GM15510 (cell line): ENCODE results near the gene RNF113A.

Experiments used
- POLR2A ChIP-seq: IDR thresholded peaks from 3 replicates; pipeline ENCODE4 v1.6.1; 2011; ENCODE audit warnings: borderline replicate concordance; ENCODE audit not compliant: insufficient read length; ENCODE audit errors: extremely low read depth

The RNF113A gene

DNA sequence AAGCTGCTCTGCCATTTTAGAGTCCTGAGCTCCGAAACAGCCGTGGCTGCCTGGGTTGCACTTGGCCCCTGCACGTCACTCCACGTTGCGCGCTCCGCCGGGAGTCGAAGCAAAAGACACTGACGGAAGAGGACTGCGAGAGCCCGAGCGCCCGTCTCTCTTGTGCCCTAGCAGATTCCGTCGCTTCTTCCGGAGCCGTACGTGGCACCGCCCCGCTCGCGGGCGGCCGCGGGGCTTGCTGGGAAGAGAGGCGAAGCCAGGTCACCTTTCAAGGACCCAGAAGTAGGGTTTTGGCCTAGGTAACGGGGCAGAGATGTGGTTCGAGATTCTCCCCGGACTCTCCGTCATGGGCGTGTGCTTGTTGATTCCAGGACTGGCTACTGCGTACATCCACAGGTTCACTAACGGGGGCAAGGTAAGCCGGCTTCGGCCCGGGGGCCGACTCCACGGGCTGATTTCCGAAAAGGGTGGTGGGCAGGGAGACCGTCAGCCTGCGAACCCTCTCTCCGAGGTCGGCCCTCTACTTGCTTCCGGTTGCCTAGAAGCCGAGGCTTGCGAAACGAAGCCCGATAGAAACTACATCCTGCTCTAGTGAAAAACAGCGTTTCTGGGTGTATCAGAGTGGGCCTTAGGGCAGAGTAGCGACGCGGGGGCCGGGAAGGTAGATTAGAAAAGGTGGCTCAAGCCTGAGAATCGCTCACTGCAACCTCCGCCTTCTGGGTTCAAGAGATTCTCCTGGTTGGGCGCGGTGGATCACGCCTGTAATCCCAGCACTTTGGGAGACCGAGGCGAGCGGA lies at the start of gene RNF113A, which contains the start of gene NDUFA1:
RNF113A (minus strand) TSS at position 135 of the 797 bp plus-strand sequence; CDS start at position 15, 120 bp downstream.
NDUFA1 (plus strand) TSS at position 234 of the 797 bp plus-strand sequence; CDS start at position 314, 80 bp downstream.
- peak; percentile 81 for TF ChIP-seq POLR2A

DNA sequence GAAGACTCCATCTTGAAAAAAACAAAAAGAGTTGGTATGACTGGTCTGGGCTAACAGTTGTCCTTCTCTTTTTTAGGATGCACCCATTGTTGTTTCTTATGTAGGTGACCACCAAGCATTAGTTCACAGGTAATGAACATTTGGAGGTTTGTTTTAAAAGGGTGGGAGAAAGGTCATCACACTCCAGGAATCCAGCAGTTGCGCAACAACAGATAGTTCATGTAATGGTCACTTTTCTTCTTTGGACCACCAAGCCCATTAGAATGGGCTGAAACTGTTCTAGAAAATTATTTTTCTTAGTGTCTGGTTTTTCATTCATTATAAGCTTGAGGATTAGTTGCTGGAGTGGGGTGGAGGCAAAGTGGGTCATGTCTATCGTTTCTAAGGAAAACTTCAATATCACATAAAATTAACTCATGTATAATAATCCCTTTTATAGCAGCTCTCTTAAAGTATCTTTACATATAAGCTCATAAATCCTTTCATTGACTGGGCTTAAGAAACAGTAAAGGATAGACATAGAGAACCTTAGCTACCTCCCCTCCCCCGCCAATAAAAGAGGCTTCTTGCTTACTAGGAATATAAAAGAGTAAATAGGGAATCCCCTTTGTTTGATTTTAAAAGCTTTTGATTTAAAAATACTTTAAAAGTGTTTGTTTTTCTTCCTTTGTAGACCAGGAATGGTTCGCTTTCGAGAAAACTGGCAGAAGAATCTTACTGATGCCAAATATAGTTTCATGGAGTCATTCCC lies 48.5 kb upstream of the RNF113A start:
- no peak for TF ChIP-seq POLR2A

DNA sequence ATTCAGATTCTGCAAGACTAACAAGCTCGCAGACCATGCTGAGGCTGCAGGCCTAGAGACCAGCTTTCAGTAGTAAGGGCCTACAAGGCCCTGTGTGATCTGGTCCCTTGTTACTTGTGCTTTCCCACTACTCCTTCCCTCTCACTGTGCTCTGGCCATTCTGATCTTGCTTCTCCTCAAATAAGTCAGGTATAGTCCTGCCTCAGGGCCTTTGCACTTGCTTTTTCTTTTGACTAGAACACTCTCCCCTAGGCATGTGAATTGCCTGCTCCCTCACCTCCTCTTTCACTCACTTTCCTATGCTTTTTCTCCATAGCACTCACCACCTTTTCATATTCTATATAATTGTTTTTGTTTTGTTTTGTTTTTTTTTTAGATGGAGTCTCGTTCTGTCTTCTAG lies 46.3 kb upstream of the RNF113A start:
- TF ChIP-seq POLR2A, result no peak

DNA sequence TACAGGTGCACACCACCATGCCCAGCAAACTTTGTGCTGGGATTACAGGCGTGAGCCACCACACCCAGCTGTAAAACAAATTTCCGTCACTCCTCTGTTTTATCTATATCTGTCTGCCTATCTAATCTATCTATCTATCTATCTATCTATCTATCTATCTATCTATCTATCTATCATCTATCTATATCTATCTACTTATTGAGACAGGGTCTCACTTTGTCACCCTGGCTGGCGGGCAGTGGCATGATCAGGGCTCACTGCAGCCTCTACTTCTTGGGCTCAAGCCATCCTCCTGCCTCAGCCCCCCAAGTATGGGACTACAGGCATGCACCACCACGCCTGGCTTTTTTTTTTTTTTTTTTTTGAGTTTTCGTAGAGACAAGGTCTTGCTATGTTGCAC lies 44.8 kb upstream of the RNF113A start:
- no peak for TF ChIP-seq POLR2A

DNA sequence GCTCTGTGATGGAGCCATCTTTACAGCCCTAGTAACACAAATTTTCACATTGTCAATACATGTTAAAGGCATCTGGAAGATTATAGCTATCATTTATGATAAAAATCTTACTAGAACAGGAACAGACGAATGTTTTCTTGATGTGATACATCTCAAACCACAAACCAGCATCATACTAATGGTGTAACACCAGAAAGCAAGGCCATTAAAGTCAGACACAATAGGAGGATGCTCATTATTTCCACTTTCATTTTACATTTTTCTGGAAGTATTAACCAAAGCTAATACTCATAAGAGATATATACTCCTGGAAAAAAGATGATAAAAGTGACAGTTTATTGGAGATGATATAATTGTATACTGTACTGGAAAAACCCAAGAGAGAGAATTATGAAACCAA lies 29.4 kb upstream of the RNF113A start:
- TF ChIP-seq POLR2A, result no peak

DNA sequence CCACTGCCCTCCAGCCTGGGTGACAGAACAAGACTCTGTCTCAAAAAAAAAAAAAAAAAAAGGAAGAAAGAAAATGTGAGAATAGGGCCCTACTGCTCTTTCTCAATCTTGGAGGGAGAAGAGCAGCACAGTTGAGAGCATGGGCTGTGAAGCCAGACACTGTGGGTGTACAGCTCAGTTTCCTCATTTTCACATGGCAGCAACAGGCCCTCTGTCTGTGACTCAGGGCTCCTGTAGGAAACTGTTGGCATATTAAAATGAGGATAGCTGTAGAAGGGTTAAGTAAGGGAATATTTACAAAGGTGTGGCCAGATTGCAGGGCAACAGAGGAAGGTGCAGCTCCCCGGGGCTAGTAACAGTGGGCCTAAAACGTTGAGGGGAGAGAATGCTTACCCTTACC lies 27.6 kb upstream of the RNF113A start:
- no peak for TF ChIP-seq POLR2A

DNA sequence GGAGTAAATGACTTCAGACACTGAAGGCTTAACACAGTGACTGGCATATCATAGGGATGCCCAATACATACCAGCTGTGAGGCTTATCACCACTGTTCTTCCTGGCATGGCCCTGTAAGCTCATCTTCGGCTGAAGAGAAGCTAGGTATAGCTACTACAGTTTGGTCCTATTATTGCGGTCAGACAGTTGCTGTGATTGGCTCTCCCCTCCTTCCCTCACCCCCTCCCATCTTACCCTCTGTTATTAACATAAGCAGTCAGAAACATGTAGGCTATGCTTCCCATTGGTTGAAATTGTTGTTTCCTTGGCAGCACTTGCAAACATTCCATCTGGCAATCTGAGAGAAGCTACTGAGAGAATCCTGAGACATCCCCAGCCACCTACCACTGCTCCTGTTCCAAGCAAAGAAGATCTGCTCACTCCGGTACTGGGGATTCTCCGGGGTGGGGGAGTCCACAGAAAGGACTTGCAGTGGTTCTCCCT lies 24.4 kb upstream of the RNF113A start, which contains the start of gene AKAP14:
AKAP14 (plus strand) TSS at position 51 of the 484 bp plus-strand sequence. CDS start 7,331 bp downstream, outside the sequence.
- TF ChIP-seq POLR2A, result no peak

DNA sequence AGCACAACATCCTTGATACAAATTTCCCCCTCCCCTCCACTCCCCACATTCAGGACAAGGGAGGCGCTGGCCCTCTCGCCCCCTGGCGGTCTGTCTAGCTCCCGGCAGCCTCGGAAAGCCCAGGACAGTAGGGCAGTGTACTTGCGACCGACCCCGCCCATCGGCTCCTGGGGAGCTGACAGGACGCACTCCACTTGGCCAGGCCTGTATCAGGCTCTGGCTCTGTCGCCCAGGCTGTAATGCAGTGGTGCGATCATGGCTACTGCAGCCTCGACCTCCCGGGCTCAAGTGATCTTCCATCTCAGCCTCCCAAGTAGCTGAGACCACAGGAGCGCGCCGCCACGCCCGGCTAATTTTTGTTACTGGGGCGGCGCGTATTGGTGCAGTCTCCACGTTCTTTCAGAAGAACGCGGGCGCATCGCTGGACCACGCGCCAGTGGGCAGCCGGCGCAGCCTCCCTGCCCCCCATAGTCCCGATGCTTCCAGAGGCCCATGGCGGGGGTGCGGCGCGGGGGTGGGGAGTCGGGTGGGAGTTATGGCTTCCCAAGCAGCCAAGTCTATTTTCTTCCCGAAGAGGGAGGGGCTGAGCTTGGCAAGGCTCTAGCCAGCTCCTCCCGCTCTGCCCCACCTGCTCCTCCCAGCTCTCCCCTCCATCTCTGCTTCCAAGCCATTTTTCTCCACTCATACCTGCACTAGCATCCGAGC lies 16.3 kb upstream of the RNF113A start:
- TF ChIP-seq POLR2A, result no peak

DNA sequence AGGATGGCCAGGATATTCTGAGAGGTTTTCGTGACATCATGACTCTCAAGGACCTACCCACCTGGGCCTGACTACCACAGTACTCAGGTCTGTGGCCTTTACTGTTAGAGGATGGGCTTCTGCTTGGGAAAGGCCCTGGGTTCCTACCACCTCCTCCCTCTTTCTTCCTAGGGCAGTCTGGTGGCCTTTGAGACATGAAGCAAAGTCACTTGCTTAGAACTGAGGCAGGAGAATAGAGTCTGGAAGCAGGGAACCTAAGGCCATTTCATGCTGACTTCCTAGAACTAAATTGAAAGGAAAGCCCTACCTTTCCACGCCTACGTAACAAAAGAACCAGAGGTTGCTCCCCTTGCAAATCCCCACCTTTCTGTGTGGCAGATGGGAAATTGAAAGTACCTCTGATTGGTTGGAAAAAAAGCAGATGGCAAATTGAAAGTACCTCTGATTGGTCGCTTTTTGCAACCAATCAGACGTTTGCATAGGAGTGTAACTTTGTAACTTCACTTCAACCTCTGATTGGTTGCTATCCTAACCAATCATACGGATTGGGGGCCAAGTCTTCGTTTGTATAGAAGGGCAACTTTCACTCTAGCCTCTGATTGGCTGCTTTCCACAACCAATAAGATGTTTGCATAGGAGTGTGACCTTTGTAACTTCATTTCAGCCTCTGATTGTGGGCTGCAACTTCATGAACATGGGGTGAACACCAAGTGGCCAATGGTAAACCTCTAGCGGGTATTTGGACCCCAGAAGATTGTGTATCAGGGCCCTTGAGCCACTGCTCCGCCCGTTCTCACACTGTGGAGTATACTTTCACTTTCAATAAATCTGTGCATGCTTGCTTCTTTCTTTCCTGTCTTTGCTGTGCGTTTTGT lies 14.3 kb upstream of the RNF113A start:
- TF ChIP-seq POLR2A, result no peak

DNA sequence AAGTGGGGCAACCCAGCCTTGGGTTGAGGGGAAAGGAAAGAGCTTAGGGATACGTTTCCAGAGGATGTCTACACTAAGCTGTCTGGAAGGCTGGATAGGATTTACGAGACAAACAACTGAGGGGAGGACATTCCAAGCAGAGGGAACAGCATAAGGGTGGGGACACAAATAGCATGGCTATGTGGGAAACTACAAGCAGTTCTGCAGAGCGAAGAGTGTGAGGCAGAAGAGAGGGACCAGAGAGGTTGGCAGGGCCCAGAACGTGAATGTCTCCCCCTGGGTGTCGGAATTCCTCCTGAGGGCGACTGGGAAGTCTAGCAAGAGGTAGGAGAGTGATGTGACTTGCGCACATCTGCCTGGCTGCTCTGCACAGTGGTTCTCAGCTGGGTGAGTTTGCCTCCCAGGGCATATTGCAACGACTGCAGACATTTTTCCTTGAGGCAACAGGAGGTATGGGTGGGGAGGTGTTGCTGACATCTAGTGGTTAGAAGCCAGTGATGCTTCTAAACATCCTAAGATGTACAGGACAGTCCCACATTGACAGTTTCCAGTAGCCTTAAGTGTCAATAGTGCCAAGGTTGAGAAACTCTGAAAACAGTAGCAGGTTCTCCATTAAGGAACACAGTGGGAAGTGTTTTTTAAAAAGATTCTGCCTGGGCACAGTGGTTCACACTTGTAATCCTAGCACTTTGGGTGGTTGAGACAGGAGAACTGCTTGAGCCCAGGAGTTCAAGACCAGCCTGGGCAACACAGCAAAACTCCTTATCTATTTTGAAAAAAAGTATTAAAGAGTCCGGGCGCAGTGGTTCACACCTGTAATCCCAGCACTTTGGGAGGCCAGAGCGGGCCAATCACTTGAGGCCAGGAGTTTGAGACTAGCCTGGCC lies 9.3 kb upstream of the RNF113A start:
- no peak for TF ChIP-seq POLR2A

DNA sequence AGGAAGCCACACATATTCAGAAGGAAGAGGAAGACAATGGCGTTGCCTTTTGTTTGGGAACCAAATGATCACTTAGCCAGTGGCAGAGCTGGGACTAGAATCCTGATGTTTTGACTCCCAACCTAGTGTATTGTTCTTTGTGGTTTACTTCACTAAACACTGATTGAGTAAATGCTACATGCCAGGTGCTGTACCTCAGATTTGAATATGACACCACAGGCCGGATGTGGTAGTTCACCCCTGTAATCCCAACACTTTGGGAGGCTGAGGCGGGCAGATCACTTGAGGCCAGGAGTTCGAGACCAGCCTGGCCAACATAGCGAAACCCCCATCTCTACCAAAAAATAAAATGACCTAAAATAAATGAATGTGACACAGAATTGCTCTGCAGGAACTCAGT lies 8.5 kb upstream of the RNF113A start:
- TF ChIP-seq POLR2A, result no peak

DNA sequence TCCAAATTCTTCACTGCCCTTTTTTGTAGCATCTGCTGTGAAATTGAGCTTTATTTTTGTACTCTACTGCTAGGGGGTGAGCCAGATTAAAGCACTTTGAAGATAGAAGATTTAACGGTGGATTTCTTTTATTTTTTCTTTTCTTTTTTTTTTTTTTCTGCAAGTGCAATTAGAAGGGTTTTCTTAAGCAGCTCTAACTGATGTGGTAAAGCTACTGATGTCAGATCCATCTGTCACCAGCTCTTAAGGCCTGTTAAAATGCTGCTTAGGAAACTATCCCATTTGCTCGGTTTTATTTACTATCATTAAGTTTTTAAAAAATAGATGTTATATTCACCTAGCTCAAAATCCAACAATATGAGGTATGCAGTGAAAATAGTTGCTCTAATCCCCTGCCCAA lies 7.2 kb upstream of the RNF113A start:
- no peak for TF ChIP-seq POLR2A

DNA sequence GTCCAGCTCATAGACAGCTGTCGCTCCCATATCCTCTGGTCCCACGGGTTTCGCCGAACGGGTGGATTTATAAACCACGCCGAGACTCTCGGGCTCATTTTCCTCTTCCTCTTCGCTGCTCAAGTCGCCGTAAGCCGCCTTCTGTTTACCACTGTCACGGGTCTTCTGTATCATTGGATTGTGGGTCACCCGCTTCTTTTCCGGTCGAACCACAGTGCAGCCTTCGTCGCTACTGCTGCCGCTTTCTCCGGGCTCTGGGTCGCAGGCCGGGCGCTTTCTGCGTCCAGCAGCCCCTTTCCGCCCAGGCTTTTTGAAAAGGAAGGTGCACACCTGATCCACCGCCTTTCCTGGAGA lies 311 bp downstream of the RNF113A start:
- TF ChIP-seq POLR2A, result no peak
